ENCODE measurements around the gene BTBD16.

Gene BTBD16

DNA sequence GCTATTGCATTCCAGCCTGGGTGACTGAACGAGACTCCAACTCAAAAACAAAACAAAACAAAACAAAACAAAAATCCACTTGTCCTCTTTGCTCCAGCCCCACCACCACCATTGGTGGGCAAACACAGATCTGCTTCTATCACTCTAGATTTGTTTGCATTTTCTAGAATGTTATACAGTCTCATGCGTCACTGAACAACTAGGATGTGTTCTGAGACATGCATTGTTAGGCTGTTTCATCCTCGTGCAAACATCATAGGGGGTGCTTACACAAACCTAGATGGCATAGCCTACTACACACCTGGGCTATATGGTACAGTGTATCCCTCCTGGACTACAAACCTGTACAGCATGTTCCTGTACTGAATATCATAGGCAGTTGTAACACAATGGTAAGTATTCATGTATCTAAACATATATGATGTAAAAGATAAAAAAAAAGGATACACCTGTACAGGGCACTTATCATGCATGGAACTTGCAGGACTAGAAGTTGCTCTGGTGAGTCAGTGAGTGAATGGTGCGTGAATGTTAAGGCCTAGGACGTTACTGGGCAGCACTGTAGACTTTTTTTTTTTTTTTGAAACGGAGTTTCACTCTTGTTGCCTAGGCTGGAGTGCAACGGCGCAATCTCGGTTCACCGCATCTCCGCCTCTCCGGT, 45.3 kb downstream of the BTBD16 start:
- H3K27me3 ChIP-seq (replicated peaks; ENCODE audit: control insufficient read depth, insufficient read depth, low read length), result no peaks in the 10 kb centered on the region
- no peak for DNase-seq (ENCODE audit: extremely low read depth, insufficient read length)
- no peak overlapping the region for H3K4me3 ChIP-seq (replicated peaks; ENCODE audit: low read depth, low read length)
- TF ChIP-seq CTCF (IDR thresholded peaks at IDR 0.05; ENCODE audit: insufficient read depth, low read length, poor library complexity, severe bottlenecking), result no peak
- H3K36me3 ChIP-seq (ENCODE audit: control insufficient read depth, insufficient read depth, low read length), result no peaks in the 10 kb centered on the region

DNA sequence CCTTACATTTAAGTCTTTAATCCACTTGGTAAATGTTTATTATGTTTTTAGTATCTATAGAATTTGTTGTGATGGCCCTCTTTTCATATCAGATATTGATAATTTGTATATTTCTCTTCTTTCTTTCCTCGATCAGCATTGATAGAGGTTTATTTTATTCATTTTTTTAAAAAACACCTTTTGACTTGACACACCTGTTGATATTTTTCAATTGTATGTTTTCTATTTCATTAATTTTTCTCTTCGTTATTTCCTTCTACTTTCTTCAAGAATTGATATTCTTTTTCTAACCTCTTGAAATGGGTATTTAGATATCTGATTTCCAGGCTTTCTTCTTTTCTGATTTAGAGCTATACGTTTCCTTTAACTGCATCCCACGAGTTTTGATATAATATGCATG, 50.9 kb downstream of the BTBD16 start:
- DNase-seq (ENCODE audit: extremely low read depth, insufficient read length), result no peak
- H3K27me3 ChIP-seq (replicated peaks; ENCODE audit: control insufficient read depth, insufficient read depth, low read length), result 0 out of 2 replicates have a peak, but pooled peaks cover 1% of the 10 kb centered on the region
- no peak for TF ChIP-seq CTCF (IDR thresholded peaks at IDR 0.05; ENCODE audit: insufficient read depth, low read length, poor library complexity, severe bottlenecking)
- no peaks in the 10 kb centered on the region for H3K36me3 ChIP-seq (ENCODE audit: control insufficient read depth, insufficient read depth, low read length)
- no peak overlapping the region for H3K4me3 ChIP-seq (replicated peaks; ENCODE audit: low read depth, low read length)

DNA sequence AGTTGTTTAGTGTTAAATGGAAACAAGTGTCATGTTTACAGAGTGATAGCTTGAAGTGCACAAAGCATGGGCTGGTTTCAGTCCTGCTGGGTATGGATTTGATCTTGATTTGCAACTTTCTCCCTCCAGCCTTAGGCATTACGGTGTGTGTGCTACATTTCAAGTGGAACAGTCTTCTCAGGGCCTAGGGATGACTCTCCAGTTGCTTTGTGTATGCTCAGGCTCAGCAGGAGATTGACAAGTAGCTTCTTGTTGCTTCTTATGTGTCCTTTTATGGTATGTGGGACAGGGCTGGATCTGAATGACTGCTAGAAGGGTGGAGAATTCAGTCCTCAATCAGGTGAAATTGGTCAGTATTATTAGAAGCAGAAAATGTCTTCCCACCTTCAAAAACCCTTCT, 52.1 kb downstream of the BTBD16 start:
- Histone ChIP-seq H3K27me3 (replicated peaks; ENCODE audit: control insufficient read depth, insufficient read depth, low read length) (peaks cover 1% of the 10 kb centered on the region; the same call in 1 of the 2 replicates), H3K36me3 (ENCODE audit: control insufficient read depth, insufficient read depth, low read length) (no peaks in the 10 kb centered on the region), H3K4me3 (replicated peaks; ENCODE audit: low read depth, low read length) (no peak overlapping the region)
- TF ChIP-seq CTCF (IDR thresholded peaks at IDR 0.05; ENCODE audit: insufficient read depth, low read length, poor library complexity, severe bottlenecking), result no peak
- DNase-seq (ENCODE audit: extremely low read depth, insufficient read length), result no peak

- no peak for DNase-seq (ENCODE audit: extremely low read depth, insufficient read length)
These were observed 53.0 kb downstream of the BTBD16 start for GRCh38 chr10:122323941-122324675.

DNA sequence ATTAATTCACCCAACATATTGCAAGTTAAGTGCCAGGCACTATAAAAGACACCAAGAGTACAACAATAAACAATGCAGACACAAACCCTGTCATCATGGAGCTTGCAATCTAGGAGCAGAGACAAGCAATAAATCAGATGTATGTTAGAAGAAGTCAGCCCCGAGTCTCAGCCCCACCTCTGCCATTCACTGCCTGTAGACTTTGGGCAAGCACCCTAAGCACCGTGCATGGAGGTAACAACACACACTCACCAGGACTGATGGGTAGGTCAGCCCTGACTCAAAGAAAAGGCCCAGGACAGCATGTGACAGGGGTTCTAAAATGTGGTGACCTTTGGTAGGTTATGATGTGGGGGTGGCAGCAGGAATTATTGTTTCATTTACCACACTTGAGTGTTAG, 54.1 kb downstream of the BTBD16 start:
- DNase-seq (ENCODE audit: extremely low read depth, insufficient read length), result no peak
- Histone ChIP-seq H3K36me3 (ENCODE audit: control insufficient read depth, insufficient read depth, low read length) (no peaks in the 10 kb centered on the region), H3K4me3 (replicated peaks; ENCODE audit: low read depth, low read length) (no peak overlapping the region), H3K27me3 (replicated peaks; ENCODE audit: control insufficient read depth, insufficient read depth, low read length) (peaks cover 1% of the 10 kb centered on the region; the same call in 1 of the 2 replicates)
- TF ChIP-seq CTCF (IDR thresholded peaks at IDR 0.05; ENCODE audit: insufficient read depth, low read length, poor library complexity, severe bottlenecking), result no peak

More at GRCh38 chr10:122323941-122324675, 53.0 kb downstream of the BTBD16 start:
- no peak overlapping the region for H3K4me3 ChIP-seq (replicated peaks; ENCODE audit: low read depth, low read length)
- H3K36me3 ChIP-seq (ENCODE audit: control insufficient read depth, insufficient read depth, low read length), result no peaks in the 10 kb centered on the region
- H3K27me3 ChIP-seq (replicated peaks; ENCODE audit: control insufficient read depth, insufficient read depth, low read length), result peaks cover 1% of the 10 kb centered on the region; the same call in 1 of the 2 replicates
- TF ChIP-seq CTCF (IDR thresholded peaks at IDR 0.05; ENCODE audit: insufficient read depth, low read length, poor library complexity, severe bottlenecking), result no peak

All from GM06990 (cell line).